ENCODE measurements around the gene ZNF664.
A peak's percentile ranks its signal among the peaks of the same experiment; 100 is the strongest.

The ZNF664 gene

DNA sequence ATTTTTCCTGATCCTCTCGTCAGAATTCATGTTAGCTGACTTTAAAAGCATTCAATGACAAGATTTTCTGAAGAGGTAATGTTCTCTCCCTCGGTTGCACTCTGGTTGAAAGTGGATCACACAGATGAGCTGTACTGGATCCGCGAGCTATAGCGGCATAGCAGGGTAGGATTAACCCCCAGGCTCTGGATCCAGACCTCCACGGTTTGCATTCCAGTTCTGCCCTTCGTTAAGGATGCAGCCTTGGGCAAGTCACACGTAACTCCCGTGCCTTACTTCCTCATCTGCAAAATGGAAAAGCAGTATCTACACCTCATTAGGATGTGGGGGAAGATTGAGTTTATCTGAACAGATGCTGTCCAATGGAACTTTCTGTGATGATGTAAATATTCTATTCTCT is 14.1 kb upstream of the ZNF664 start:
- DNase-seq (ENCODE audit: low spot score): no peak

- DNase-seq (ENCODE audit: low spot score): no peak
Observed at GRCh38 chr12:123960029-123960735, 12.8 kb upstream of the ZNF664 start.

DNA sequence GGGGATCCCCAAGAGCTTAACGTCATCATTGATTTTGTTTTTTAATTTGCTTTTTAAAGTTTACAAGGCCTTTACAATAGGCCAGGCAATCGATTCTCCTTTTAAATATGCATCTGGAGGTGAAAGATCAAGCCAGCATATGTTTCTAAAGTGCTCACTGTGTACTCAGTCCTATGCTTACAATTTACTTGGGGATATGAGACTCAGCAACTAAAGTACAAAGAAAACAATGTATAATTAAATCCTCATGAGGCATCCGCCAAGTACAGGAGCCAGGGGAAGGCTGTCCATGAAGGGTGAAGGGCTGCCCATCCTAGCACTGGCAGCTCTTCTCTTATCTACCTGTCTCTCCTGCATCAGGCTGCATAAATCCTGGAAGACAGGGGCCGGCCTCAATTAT is 12.2 kb upstream of the ZNF664 start:
- DNase-seq (ENCODE audit: low spot score): no peak

- no peak for DNase-seq (ENCODE audit: low spot score)
Observed at GRCh38 chr12:123961585-123962345, 11.2 kb upstream of the ZNF664 start.

- DNase-seq (ENCODE audit: low spot score): no peak
Observed at GRCh38 chr12:123962513-123962912, 10.5 kb upstream of the ZNF664 start.

DNA sequence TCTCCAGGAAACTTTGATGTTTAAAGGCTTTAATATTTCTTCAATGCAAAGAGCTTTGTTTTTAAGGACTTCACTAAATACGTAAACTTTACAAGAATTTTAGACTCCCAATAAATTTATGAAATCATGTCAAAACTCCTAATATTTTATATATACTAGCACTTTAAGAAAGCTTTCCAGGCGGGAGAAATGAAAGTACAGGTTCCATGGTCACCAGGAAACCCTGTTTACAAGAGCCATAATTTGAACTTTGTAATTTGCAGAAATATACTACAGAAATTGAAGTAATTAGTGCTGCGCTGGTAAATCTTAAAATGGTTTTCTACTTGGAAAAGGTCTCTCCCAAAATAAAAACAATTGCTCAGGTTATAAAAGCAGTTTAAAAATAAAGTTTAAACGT is 9.2 kb upstream of the ZNF664 start:
- no peak for DNase-seq (ENCODE audit: low spot score)

- DNase-seq (ENCODE audit: low spot score): no peak
Observed at GRCh38 chr12:123965382-123965781, 7.6 kb upstream of the ZNF664 start.

GRCh38 chr12:123966596-123966995 is 6.4 kb upstream of the ZNF664 start:
- DNase-seq (ENCODE audit: low spot score): no peak

GRCh38 chr12:123967121-123967586 is 5.9 kb upstream of the ZNF664 start:
- no peak for DNase-seq (ENCODE audit: low spot score)

GRCh38 chr12:123971449-123971769 is 1.6 kb upstream of the ZNF664 start:
- no peak for DNase-seq (ENCODE audit: low spot score)

- peak; percentile 44 for DNase-seq (ENCODE audit: low spot score)
Observed at GRCh38 chr12:123971770-123972456, 1.1 kb upstream of the ZNF664 start.

DNA sequence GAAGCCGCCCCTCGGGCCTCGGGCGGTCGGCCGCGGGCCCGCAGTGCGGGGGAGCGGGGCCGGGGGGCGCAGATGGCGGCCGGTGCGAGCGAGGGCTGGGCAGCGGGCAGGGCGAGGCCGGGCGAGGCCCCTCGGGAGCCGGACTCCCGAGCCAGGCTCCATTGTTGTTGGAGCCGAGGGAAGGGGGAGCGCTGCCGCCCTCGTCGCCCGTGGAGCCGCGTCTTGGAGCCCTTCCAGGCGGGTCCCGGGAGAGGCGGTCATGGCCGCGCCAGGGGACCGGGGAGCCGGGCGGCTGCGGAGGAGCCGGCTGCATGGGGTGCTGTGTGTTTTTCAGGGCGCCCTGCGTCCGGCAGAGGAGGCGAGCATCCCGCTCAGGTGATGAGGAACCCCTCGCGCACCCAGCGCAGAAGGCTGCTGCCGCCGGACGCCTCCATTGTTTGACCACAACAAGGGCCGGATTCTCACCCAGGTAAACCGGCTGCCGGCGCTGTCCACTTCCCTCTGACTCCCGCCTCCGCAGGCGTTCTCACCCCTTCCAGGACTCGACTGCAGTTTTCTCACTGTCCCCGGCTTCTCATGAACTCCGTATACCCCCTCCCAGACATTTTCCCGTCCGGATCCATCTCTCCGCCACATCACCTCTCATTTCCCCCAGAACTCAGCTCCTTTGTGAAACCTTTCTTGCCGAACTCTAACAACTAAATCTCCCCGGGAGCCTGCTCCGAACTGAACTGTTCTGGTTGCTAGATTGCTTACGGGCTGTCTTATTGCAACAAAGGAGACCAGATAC is 732 bp downstream of the ZNF664 start:
- DNase-seq (ENCODE audit: low spot score): peak; percentile 28

DNA sequence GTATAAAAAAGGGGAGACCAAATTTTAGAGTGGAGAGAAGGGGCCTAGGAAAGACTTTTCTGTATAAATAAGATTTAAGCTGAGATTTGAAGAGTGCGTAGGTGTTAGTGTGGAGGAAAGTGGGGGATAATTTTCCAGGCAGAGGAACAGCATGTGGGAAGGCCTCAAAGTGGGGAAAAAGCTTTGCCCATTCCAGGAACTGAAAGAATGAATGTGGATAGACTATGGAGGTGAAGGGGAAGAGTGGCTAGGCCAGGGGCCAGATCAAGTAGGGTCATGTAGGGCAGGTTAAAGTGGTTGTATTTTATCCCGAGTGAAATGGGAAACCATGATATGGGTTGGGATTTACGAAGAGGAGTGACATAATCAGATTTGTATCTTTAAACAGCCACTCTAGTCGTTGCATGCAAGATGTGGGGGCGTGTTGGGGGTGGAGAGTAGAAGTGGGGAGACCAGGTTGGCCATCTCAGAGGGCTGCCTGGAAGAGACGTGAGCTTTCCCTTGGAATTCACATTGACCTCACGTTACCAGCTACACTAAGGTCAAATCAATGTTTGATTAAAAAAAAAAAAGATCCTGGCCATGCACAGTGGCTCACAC is 3.3 kb downstream of the ZNF664 start:
- no peak for DNase-seq (ENCODE audit: low spot score)

DNA sequence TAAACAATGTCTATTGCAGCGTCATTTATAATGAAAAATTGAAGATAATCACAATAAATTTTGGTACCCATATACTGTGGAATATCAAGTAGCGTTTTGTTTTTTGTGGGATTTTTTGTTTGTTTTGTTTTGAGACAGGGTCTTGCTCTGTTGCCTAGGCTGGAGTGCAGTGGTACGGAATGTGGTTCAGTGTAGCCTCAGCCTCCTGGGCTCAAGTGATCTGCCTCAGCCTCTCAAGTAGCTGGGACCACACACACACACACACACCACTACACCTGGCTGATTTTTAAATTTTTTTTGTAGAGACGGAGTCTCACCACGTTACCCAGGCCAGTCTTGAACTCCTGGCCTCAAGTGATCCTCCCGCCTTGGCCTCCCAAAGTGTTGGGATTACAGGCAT is 6.6 kb downstream of the ZNF664 start:
- DNase-seq (ENCODE audit: low spot score): no peak

GRCh38 chr12:123982269-123982668 is 9.3 kb downstream of the ZNF664 start:
- DNase-seq (ENCODE audit: low spot score): no peak

GRCh38 chr12:123983822-123984485 is 10.9 kb downstream of the ZNF664 start:
- peak; percentile 93 for DNase-seq (ENCODE audit: low spot score)

- no peak for DNase-seq (ENCODE audit: low spot score)
Observed at GRCh38 chr12:123984903-123985302, 11.9 kb downstream of the ZNF664 start.

GRCh38 chr12:123986374-123986965 is 13.5 kb downstream of the ZNF664 start:
- DNase-seq (ENCODE audit: low spot score): peak; percentile 62

- no peak for DNase-seq (ENCODE audit: low spot score)
Observed at GRCh38 chr12:123987022-123987421, 14.0 kb downstream of the ZNF664 start.

GRCh38 chr12:123989168-123989567 is 16.2 kb downstream of the ZNF664 start:
- DNase-seq (ENCODE audit: low spot score): no peak

GRCh38 chr12:123989753-123990152 is 16.7 kb downstream of the ZNF664 start:
- DNase-seq (ENCODE audit: low spot score): no peak
